ENCODE measurements around the gene CABYR. TPM values are rescaled to one million over a fixed set of nuclear protein-coding genes. Genes with fewer than 3 reads are reported as not detected.
A peak's percentile ranks its signal among the peaks of the same experiment; 100 is the strongest.

The CABYR gene
- total RNA-seq, 1 donor: 4.0 TPM

- no peak for DNase-seq (ENCODE audit: insufficient read length, low spot score, missing footprints)
- Histone ChIP-seq H3K9me3 (ENCODE audit: low read depth, low read length) (no peaks in the 10 kb centered on the region), H3K79me2 (ENCODE audit: insufficient read depth, low read length) (no peaks in the 10 kb centered on the region), H2AFZ (ENCODE audit: low read length) (no peak overlapping the region), H3K36me3 (ENCODE audit: insufficient read depth, low read length) (peaks cover 4% of the 10 kb centered on the region), H3K27ac (ENCODE audit: low read depth, low read length) (no peak overlapping the region), H3K4me1 (ENCODE audit: insufficient read depth, low read length) (peaks cover 14% of the 10 kb centered on the region), H4K20me1 (ENCODE audit: insufficient read depth, low read length) (no peaks in the 10 kb centered on the region), H3K27me3 (ENCODE audit: insufficient read depth, low read length) (no peaks in the 10 kb centered on the region), H3K4me2 (ENCODE audit: insufficient read depth, low read length) (no peak overlapping the region), H3K4me3 (ENCODE audit: insufficient read depth, low read length) (no peak overlapping the region)
- no peak for TF ChIP-seq CTCF (IDR thresholded peaks at IDR 0.05; ENCODE audit: extremely low read depth, low read depth, low read length)
Observed at GRCh38 chr18:24180048-24180447, 41.2 kb downstream of the CABYR start.

DNA sequence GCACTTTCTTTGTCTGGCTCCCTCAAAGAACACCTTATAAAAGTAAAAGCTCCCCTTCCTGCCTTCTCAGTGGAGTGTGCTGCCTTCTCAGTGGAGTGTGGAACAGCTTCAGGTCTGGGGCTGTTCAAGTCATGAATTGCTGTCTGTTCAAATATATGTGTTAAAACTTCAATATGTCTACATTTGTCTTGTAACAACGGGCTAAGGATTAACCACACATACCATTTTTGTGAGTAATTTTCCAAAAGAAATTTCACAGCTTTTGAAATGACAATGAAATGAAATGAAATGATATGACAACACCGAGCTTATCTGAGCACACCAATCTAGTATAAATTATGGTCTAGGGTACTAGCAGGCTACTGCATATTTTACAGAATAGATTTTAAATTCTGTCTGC lies 42.9 kb downstream of the CABYR start:
- peak; percentile 46 for DNase-seq (ENCODE audit: insufficient read length, low spot score, missing footprints)
- no peak for TF ChIP-seq CTCF (IDR thresholded peaks at IDR 0.05; ENCODE audit: extremely low read depth, low read depth, low read length)
- Histone ChIP-seq H3K9me3 (ENCODE audit: low read depth, low read length) (no peaks in the 10 kb centered on the region), H3K4me2 (ENCODE audit: insufficient read depth, low read length) (no peak overlapping the region), H4K20me1 (ENCODE audit: insufficient read depth, low read length) (no peaks in the 10 kb centered on the region), H3K4me1 (ENCODE audit: insufficient read depth, low read length) (peaks cover 19% of the 10 kb centered on the region), H3K36me3 (ENCODE audit: insufficient read depth, low read length) (peaks cover 4% of the 10 kb centered on the region), H3K79me2 (ENCODE audit: insufficient read depth, low read length) (no peaks in the 10 kb centered on the region), H3K4me3 (ENCODE audit: insufficient read depth, low read length) (no peak overlapping the region), H2AFZ (ENCODE audit: low read length) (peak overlapping the region; percentile 11), H3K27ac (ENCODE audit: low read depth, low read length) (peak overlapping the region; percentile 50), H3K27me3 (ENCODE audit: insufficient read depth, low read length) (no peaks in the 10 kb centered on the region)

GRCh38 chr18:24185805-24186204 lies 46.9 kb downstream of the CABYR start:
- Histone ChIP-seq H3K36me3 (ENCODE audit: insufficient read depth, low read length) (no peaks in the 10 kb centered on the region), H3K27me3 (ENCODE audit: insufficient read depth, low read length) (no peaks in the 10 kb centered on the region), H4K20me1 (ENCODE audit: insufficient read depth, low read length) (no peaks in the 10 kb centered on the region), H3K4me1 (ENCODE audit: insufficient read depth, low read length) (peaks cover 19% of the 10 kb centered on the region), H2AFZ (ENCODE audit: low read length) (no peak overlapping the region), H3K27ac (ENCODE audit: low read depth, low read length) (peak overlapping the region; percentile 27), H3K79me2 (ENCODE audit: insufficient read depth, low read length) (no peaks in the 10 kb centered on the region), H3K4me2 (ENCODE audit: insufficient read depth, low read length) (no peak overlapping the region), H3K9me3 (ENCODE audit: low read depth, low read length) (no peaks in the 10 kb centered on the region), H3K4me3 (ENCODE audit: insufficient read depth, low read length) (no peak overlapping the region)
- peak; percentile 57 for DNase-seq (ENCODE audit: insufficient read length, low spot score, missing footprints)
- TF ChIP-seq CTCF (IDR thresholded peaks at IDR 0.05; ENCODE audit: extremely low read depth, low read depth, low read length): no peak

GRCh38 chr18:24187049-24187448 lies 48.2 kb downstream of the CABYR start:
- Histone ChIP-seq H3K36me3 (ENCODE audit: insufficient read depth, low read length) (no peaks in the 10 kb centered on the region), H3K79me2 (ENCODE audit: insufficient read depth, low read length) (no peaks in the 10 kb centered on the region), H2AFZ (ENCODE audit: low read length) (no peak overlapping the region), H3K4me1 (ENCODE audit: insufficient read depth, low read length) (peaks cover 11% of the 10 kb centered on the region), H3K27ac (ENCODE audit: low read depth, low read length) (no peak overlapping the region), H3K27me3 (ENCODE audit: insufficient read depth, low read length) (no peaks in the 10 kb centered on the region), H3K9me3 (ENCODE audit: low read depth, low read length) (no peaks in the 10 kb centered on the region), H4K20me1 (ENCODE audit: insufficient read depth, low read length) (no peaks in the 10 kb centered on the region), H3K4me2 (ENCODE audit: insufficient read depth, low read length) (no peak overlapping the region), H3K4me3 (ENCODE audit: insufficient read depth, low read length) (no peak overlapping the region)
- TF ChIP-seq CTCF (IDR thresholded peaks at IDR 0.05; ENCODE audit: extremely low read depth, low read depth, low read length): no peak
- DNase-seq (ENCODE audit: insufficient read length, low spot score, missing footprints): no peak
